HCT116 (cell line): ENCODE results near the gene TYROBP. TPM values are rescaled to one million over a fixed set of nuclear protein-coding genes. Genes with fewer than 3 reads are reported as not detected.
A peak's percentile ranks its signal among the peaks of the same experiment; 100 is the strongest.

Source experiments
- ATAC-seq: fragments of 200-7000 bp; cut with Tn5 transposase; 2 replicates; pipeline ENCODE4 v1.9.1; 2020; ENCODE audit warnings: mild to moderate bottlenecking, moderate library complexity
- BruUV-seq: library from RNA; stranded (reverse); fragments of 400-500 nt; replicated peaks from 2 replicates; lab custom pipeline; 2021; lab: Mats Ljungman, UMichigan
- CTCF ChIA-PET: fragments of 300-600 bp; sonication (Branson Sonifier 250); formaldehyde crosslinking; loops from one replicate; lab custom pipeline; 2021; ENCODE audit warnings: antibody characterized with exemption; lab: Charles Lee
- POLR2A ChIA-PET: fragments of 300-600, 350-600 bp; sonication (Branson Sonifier 250); formaldehyde crosslinking; loops from one replicate; lab custom pipeline; 2021; ENCODE audit warnings: antibody characterized with exemption; lab: Charles Lee
- RAD21 ChIA-PET, 2 experiments: fragments of 300-600 bp; sonication (Branson Sonifier 250); formaldehyde crosslinking; loops; one replicate each; lab custom pipeline; 2023; ENCODE audit warnings: low total read pairs in 2 of 2; ENCODE audit not compliant: uncharacterized antibody in 2 of 2, unreplicated experiment in 2 of 2, low non-redundant PET in 1 of 2; lab: Charles Lee
- DNase-seq: peaks from one replicate; pipeline ENCODE4 v3.0.0-alpha.2; 2010; ENCODE audit warnings: low read depth, low spot score
- H2AFZ ChIP-seq: fragments of 200-600 bp; shearing (Covaris generic), sonication (generic); 2 replicates; pipeline ENCODE4 v1.6.1; 2017; ENCODE audit warnings: low read depth, mixed run types, mixed read lengths, antibody characterized with exemption, low read length; ENCODE audit not compliant: poor library complexity, severe bottlenecking
- H3K27ac ChIP-seq: 2 replicates; pipeline ENCODE4 v1.5.1; 2012; ENCODE audit warnings: low read depth, low read length
- H3K27me3 ChIP-seq: fragments of 200-600 bp; sonication (generic); 2 replicates; pipeline ENCODE4 v1.6.1; 2016; ENCODE audit warnings: mixed run types, low read length, mixed read lengths; ENCODE audit not compliant: insufficient read depth
- H3K36me3 ChIP-seq, 2 experiments: fragments of 200-500 bp in 1 of 2; fragments of 200-600 bp in 1 of 2; sonication (Bioruptor generic) in 1 of 2; sonication (generic) in 1 of 2; 2 replicates each; pipeline versions ENCODE4 v1.5.1 to v1.6.1; 2014 to 2016; ENCODE audit warnings: low read length in 2 of 2, inconsistent platforms in 1 of 2, mixed read lengths in 1 of 2, mixed run types in 1 of 2; ENCODE audit not compliant: insufficient read depth in 2 of 2, control insufficient read depth in 1 of 2
- H3K4me1 ChIP-seq, 2 experiments: fragments of 200-600 bp in 1 of 2; sonication (generic) in 1 of 2; 2 replicates each; pipeline versions ENCODE4 v1.5.1 to v1.6.1; 2012 to 2017; ENCODE audit warnings: low read length in 2 of 2, inconsistent platforms in 1 of 2, mild to moderate bottlenecking in 1 of 2, mixed read lengths in 1 of 2, mixed run types in 1 of 2, moderate library complexity in 1 of 2; ENCODE audit not compliant: insufficient read depth in 2 of 2, control insufficient read depth in 1 of 2
- H3K4me2 ChIP-seq: fragments of 200-600 bp; sonication (generic); 2 replicates; pipeline ENCODE4 v1.6.1; 2017; ENCODE audit warnings: mixed run types, low read length, mixed read lengths
- H3K4me3 ChIP-seq, 2 experiments: fragments of 200-600 bp in 1 of 2; sonication (generic) in 1 of 2; replicated peaks in 1 of 2; 2 replicates each; pipeline ENCODE4 v1.5.1; 2011 to 2016; ENCODE audit warnings: low read length in 2 of 2, control low read depth in 1 of 2, low read depth in 1 of 2, mild to moderate bottlenecking in 1 of 2, mixed read lengths in 1 of 2, mixed run types in 1 of 2
- H3K79me2 ChIP-seq: fragments of 200-600 bp; sonication (generic); 2 replicates; pipeline ENCODE4 v1.6.1; 2017; ENCODE audit warnings: mild to moderate bottlenecking, mixed run types, low read length, moderate library complexity, mixed read lengths; ENCODE audit not compliant: insufficient read depth
- H3K9ac ChIP-seq: fragments of 200-600 bp; sonication (generic); 2 replicates; pipeline ENCODE4 v1.6.1; 2016; ENCODE audit warnings: low read length, mixed read lengths
- H3K9me2 ChIP-seq: fragments of 200-600 bp; sonication (generic), shearing (Covaris generic); 2 replicates; pipeline ENCODE4 v1.6.1; 2017; ENCODE audit warnings: mixed run types, mild to moderate bottlenecking, moderate library complexity; ENCODE audit not compliant: insufficient read depth
- H3K9me3 ChIP-seq, 2 experiments: fragments of 200-500 bp in 1 of 2; fragments of 200-600 bp in 1 of 2; sonication (Bioruptor generic) in 1 of 2; sonication (generic) in 1 of 2; 2 replicates each; pipeline ENCODE4 v1.6.1; 2014 to 2017; ENCODE audit warnings: low read length in 2 of 2, mixed read lengths in 2 of 2, inconsistent platforms in 1 of 2, low read depth in 1 of 2, mild to moderate bottlenecking in 1 of 2, mixed run types in 1 of 2, moderate library complexity in 1 of 2; ENCODE audit not compliant: control insufficient read depth in 1 of 2, insufficient read depth in 1 of 2
- H4K20me1 ChIP-seq: fragments of 200-600 bp; sonication (generic), shearing (Covaris generic); 2 replicates; pipeline ENCODE4 v1.6.1; 2017; ENCODE audit warnings: mixed run types, mild to moderate bottlenecking, moderate library complexity; ENCODE audit not compliant: insufficient read depth
- CBX3 ChIP-seq: IDR thresholded peaks from 2 replicates; pipeline ENCODE4 v1.6.1; 2012; ENCODE audit warnings: low read depth
- CEBPB ChIP-seq: IDR thresholded peaks from 2 replicates; pipeline ENCODE4 v1.6.1; 2012; ENCODE audit warnings: low read depth
- FOSL1 ChIP-seq: IDR thresholded peaks from 2 replicates; pipeline ENCODE4 v1.6.1; 2012; ENCODE audit warnings: low read depth
- JUND ChIP-seq: IDR thresholded peaks from 2 replicates; pipeline ENCODE4 v1.6.1; 2012
- POLR2A ChIP-seq: IDR thresholded peaks from 2 replicates; pipeline ENCODE4 v1.7.0; 2011; ENCODE audit warnings: borderline replicate concordance; ENCODE audit not compliant: insufficient read depth, insufficient read length; ENCODE audit errors: extremely low read depth
- SRF ChIP-seq: IDR thresholded peaks from 2 replicates; pipeline ENCODE4 v1.6.1; 2012; ENCODE audit warnings: low read depth
- TCF7L2 ChIP-seq: IDR thresholded peaks from 2 replicates; pipeline ENCODE4 v1.7.0; 2011; ENCODE audit warnings: borderline replicate concordance, inconsistent platforms; ENCODE audit not compliant: insufficient read depth, insufficient read length; ENCODE audit errors: extremely low read depth
- ZBTB33 ChIP-seq: IDR thresholded peaks from 2 replicates; pipeline ENCODE4 v1.6.1; 2011; ENCODE audit warnings: mild to moderate bottlenecking, low read length, moderate library complexity; ENCODE audit not compliant: insufficient replicate concordance; ENCODE audit errors: extremely low read depth
- ZFX ChIP-seq: fragments of 450-650 bp; IDR thresholded peaks from 2 replicates; pipeline ENCODE4 v1.6.1; 2017
- intact Hi-C: fragments of 100-400 bp; cut with micrococcal nuclease; formaldehyde crosslinking; loops from 2 replicates; pipeline ENCODE4 v1.10.0; 2022
- total RNA-seq: library from RNA; stranded (reverse); gene quantifications from one replicate; pipeline ENCODE4 v1.2.1, GENCODE V29; 2021; ENCODE audit not compliant: unreplicated experiment
- TF ChIP-seq, protein P1 (sequence below), 3 experiments: fragments of 200-600 bp in 1 of 3; sonication (generic) in 1 of 3; IDR thresholded peaks in 2 of 3; conservative IDR thresholded peaks in 1 of 3; 2 replicates each; pipeline ENCODE4 v1.5.1; 2012 to 2017; ENCODE audit warnings: low read depth in 2 of 3, low read length in 2 of 3, antibody characterized with exemption in 1 of 3, borderline replicate concordance in 1 of 3, control low read depth in 1 of 3, mild to moderate bottlenecking in 1 of 3, mixed read lengths in 1 of 3, mixed run types in 1 of 3, moderate library complexity in 1 of 3; ENCODE audit not compliant: insufficient read depth in 1 of 3
- TF ChIP-seq, protein P2 (sequence below): IDR thresholded peaks from 2 replicates; pipeline ENCODE4 v1.6.1; 2012; ENCODE audit warnings: low read depth

Gene TYROBP
- total RNA-seq, 1 experiment from 2014 or later = 0.49 TPM

GRCh38 chr19:35861640-35862160 lies 46.4 kb downstream of the TYROBP start:
- peak overlapping the region; percentile 68 for H3K4me2 ChIP-seq
- BruUV-seq = no TSS peak
- H3K36me3 ChIP-seq = no peaks in the 10 kb centered on the region
- H3K79me2 ChIP-seq = no peaks in the 10 kb centered on the region
- no peak for ATAC-seq
- intact Hi-C loops = no loop called here
- POLR2A ChIA-PET = interaction anchor here (1.6 kb wide), 1 partner anchor 18 kb away, joined by 4 read pairs; no protein-coding TSS in a partner anchor
- peaks cover 2 to 13% of the 10 kb centered on the region in 2 experiments; a peak in 3 of 4 replicates for H3K4me1 ChIP-seq
- no peak for DNase-seq
- H4K20me1 ChIP-seq = no peaks in the 10 kb centered on the region
- H3K27ac ChIP-seq = no peak overlapping the region
- H3K9me3 ChIP-seq = no peaks in the 10 kb centered on the region
- no peaks in the 10 kb centered on the region for H3K9me2 ChIP-seq
- H3K9ac ChIP-seq = no peak overlapping the region
- H3K4me3 ChIP-seq = 0 out of 4 replicates have a peak overlapping the region, but pooled peaks of 1 of the 2 experiments have one; percentile 26
- TF ChIP-seq JUND (no peak), ZBTB33 (no peak), SRF (no peak), POLR2A (no peak), CEBPB (no peak), ZFX (no peak), FOSL1 (no peak), CBX3 (no peak), TCF7L2 (no peak)
- TF ChIP-seq, protein P1, sequence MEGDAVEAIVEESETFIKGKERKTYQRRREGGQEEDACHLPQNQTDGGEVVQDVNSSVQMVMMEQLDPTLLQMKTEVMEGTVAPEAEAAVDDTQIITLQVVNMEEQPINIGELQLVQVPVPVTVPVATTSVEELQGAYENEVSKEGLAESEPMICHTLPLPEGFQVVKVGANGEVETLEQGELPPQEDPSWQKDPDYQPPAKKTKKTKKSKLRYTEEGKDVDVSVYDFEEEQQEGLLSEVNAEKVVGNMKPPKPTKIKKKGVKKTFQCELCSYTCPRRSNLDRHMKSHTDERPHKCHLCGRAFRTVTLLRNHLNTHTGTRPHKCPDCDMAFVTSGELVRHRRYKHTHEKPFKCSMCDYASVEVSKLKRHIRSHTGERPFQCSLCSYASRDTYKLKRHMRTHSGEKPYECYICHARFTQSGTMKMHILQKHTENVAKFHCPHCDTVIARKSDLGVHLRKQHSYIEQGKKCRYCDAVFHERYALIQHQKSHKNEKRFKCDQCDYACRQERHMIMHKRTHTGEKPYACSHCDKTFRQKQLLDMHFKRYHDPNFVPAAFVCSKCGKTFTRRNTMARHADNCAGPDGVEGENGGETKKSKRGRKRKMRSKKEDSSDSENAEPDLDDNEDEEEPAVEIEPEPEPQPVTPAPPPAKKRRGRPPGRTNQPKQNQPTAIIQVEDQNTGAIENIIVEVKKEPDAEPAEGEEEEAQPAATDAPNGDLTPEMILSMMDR (IDR thresholded peaks at IDR 0.05 in 2 of 3, conservative IDR thresholded peaks at IDR 0.05 in 1 of 3; ENCODE audit: borderline replicate concordance in 1 of 3, insufficient read depth in 1 of 3, low read depth in 2 of 3, low read length in 2 of 3) = no peak
- TF ChIP-seq, protein P2, sequence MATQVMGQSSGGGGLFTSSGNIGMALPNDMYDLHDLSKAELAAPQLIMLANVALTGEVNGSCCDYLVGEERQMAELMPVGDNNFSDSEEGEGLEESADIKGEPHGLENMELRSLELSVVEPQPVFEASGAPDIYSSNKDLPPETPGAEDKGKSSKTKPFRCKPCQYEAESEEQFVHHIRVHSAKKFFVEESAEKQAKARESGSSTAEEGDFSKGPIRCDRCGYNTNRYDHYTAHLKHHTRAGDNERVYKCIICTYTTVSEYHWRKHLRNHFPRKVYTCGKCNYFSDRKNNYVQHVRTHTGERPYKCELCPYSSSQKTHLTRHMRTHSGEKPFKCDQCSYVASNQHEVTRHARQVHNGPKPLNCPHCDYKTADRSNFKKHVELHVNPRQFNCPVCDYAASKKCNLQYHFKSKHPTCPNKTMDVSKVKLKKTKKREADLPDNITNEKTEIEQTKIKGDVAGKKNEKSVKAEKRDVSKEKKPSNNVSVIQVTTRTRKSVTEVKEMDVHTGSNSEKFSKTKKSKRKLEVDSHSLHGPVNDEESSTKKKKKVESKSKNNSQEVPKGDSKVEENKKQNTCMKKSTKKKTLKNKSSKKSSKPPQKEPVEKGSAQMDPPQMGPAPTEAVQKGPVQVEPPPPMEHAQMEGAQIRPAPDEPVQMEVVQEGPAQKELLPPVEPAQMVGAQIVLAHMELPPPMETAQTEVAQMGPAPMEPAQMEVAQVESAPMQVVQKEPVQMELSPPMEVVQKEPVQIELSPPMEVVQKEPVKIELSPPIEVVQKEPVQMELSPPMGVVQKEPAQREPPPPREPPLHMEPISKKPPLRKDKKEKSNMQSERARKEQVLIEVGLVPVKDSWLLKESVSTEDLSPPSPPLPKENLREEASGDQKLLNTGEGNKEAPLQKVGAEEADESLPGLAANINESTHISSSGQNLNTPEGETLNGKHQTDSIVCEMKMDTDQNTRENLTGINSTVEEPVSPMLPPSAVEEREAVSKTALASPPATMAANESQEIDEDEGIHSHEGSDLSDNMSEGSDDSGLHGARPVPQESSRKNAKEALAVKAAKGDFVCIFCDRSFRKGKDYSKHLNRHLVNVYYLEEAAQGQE = no peak
- no peak overlapping the region for H2AFZ ChIP-seq
- CTCF ChIA-PET = no interaction called here
- RAD21 ChIA-PET = no interaction called here
- no peaks in the 10 kb centered on the region for H3K27me3 ChIP-seq
